NCI-H446 treated with DMSO at 0.1 percent for 48 hours (cell line): ENCODE data around the gene LRRC52.

ENCODE experiments used
- DNase-seq: peaks from one replicate; lab custom pipeline; 2025; lab: John Stamatoyannopoulos, UW

Gene LRRC52, protein sequence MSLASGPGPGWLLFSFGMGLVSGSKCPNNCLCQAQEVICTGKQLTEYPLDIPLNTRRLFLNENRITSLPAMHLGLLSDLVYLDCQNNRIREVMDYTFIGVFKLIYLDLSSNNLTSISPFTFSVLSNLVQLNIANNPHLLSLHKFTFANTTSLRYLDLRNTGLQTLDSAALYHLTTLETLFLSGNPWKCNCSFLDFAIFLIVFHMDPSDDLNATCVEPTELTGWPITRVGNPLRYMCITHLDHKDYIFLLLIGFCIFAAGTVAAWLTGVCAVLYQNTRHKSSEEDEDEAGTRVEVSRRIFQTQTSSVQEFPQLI

DNA sequence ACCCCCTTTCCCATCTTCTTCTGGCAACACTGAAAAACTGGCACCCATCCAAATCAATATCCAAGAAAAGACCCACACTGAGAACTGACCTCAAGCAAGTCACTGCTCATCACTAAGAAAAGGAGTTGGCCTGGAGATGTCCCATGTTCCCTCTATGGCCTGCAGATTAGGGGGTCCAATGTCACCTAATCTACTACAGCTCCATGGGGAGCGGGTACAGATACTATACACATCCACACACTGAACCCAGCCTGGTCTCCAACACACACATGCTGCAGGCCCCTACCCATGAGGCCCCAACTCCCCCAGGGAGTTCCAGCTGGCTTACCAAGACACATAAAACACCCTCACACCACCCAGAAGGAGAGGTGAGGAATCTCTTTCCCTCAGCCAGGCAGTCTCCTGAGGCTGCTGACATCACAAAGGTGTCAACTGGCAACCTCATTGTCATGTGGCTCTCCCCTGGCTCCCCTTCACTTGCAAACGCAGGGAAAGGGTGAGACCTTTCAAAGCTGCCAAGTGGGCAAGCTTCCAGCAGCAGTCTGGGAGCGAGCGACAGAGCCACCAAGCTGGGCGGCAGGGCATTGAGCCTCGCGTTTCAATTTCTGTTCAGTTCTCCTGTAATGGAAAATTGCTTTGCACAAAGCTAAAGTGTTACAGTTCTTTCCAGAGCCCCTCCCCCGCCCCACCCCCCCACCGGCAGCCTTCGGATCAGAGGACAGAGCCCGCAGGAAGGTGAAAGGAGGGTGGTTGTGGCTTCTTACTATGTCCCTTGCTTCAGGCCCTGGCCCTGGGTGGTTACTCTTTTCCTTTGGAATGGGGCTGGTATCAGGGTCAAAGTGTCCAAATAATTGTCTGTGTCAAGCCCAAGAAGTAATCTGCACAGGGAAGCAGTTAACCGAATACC lies at the start of gene LRRC52:
LRRC52 (plus strand) TSS at position 469 of the 907 bp plus-strand sequence; CDS start at position 766, 297 bp downstream.
- no peak for DNase-seq

- DNase-seq, result no peak
These were observed 48.6 kb upstream of the LRRC52 start for GRCh38 chr1:165494949-165495857.

GRCh38 chr1:165495858-165496205 lies 48.0 kb upstream of the LRRC52 start:
- no peak for DNase-seq

GRCh38 chr1:165496501-165496900 lies 47.3 kb upstream of the LRRC52 start:
- no peak for DNase-seq

GRCh38 chr1:165497069-165498013 lies 46.5 kb upstream of the LRRC52 start:
- no peak for DNase-seq

DNA sequence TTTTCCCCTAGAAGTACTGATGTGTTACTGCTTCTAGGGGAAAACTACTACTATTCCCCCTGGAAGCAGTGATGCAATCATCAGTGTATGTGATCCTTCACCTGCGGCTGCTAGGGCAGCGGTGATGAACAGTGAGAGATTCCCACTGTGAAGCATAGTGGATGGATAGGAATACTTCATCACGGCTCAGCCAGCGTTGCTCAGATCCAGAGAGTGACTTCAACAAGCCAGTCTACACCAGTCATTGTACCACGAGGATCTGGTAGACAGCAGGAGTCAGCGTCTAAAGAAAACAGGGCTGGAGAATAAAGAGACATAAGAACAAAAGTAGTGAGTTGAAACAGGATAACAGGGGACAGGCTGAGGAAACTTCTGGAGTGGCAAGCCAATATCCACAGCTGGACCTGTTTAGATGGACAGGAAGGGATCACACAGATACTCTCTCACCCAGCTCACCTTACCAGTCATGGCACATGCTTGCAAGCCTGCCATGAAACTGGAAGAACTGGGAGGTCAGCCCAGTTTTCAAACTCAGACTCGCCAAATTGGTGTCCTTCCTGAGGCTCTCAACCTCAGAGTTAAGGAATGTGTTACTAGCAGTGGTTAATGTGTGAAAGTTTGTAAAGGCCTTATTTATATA lies 42.4 kb upstream of the LRRC52 start:
- no peak for DNase-seq

DNA sequence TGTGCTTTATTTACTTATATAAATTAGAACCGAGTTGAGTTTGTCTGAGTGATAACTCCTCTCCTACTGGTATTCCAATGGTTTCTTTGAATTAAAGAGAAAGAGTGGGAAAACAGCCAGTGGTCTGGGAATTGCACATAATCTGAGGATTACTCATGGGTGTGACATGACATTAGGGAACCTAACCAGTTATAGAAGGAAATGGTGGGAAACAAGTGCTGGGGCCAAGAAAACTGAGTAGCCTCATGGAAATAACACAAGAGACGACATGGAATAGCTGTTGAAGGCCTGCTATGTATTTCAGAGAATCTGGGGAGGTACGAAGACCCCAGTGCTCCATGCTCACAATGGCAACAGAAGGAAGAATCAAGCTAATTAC lies 41.8 kb upstream of the LRRC52 start:
- no peak for DNase-seq

- DNase-seq, result no peak
These were observed 36.2 kb upstream of the LRRC52 start for GRCh38 chr1:165507570-165507969.

DNA sequence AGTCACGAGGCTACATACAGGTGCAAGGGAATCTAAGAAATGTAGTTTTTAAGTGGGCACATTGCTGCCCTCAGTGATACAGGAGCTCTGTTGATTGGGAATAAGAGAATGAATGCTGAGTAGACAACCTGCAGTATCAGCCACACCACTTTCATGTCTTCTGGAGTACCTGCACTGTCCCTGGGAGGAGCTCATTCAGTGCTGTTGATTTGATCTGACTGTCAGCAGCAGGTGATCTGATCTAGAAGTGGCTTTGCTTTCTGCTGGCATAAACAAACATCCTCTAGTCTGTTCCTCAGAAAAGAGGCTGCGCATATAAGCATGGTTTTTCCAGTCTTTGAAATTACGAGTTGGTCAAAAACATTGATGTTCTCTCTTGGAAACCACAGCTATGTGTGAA lies 35.5 kb upstream of the LRRC52 start:
- no peak for DNase-seq

- no peak for DNase-seq
These were observed 31.0 kb upstream of the LRRC52 start for GRCh38 chr1:165512816-165513215.

GRCh38 chr1:165516469-165516868 lies 27.3 kb upstream of the LRRC52 start:
- DNase-seq, result no peak

DNA sequence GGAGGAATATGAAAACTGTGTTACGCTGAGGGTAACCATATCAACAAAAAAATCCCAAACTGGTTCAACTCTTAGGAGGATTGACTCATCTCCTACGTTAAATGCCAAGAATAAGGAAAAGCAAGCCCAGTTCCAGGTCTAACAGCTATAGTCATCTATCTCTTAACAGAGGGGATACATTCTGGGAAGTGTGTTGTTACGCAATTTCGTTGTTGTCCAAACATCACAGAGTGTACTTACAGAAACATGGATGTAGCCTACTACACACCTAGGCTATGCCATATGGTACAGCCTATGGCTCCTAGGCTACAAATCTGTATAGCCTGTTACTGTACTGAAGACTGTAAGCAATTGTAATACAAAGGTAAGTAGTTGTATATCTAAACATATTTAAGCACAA lies 23.2 kb upstream of the LRRC52 start:
- no peak for DNase-seq

GRCh38 chr1:165524639-165525285 lies 19.0 kb upstream of the LRRC52 start:
- DNase-seq, result no peak

- DNase-seq, result no peak
These were observed 18.1 kb upstream of the LRRC52 start for GRCh38 chr1:165525708-165526107.

- no peak for DNase-seq
These were observed 16.4 kb upstream of the LRRC52 start for GRCh38 chr1:165527251-165528007.

- DNase-seq, result no peak
These were observed 12.8 kb upstream of the LRRC52 start for GRCh38 chr1:165531021-165531420.

GRCh38 chr1:165532053-165532452 lies 11.7 kb upstream of the LRRC52 start:
- no peak for DNase-seq

DNA sequence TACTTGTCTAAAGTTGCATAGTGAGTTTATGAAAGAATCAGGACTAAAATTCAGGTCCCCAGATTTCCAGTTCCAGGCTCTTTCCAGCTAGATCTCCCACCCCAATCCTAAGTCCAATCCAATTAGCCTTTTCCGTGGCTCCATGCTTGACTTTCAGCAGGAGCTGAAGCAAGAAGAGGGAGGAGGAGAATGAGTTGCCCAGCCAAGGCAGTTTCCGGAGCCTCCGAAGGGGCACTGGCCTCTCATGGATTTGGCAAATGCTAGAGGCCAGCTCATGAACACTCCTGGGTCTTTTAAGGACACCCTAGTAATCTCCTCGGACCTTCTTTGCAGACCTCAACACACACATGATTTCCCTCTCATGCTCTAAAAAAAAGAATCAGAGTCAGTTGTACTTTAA lies 10.5 kb upstream of the LRRC52 start:
- DNase-seq, result no peak

- DNase-seq, result no peak
These were observed 7.8 kb upstream of the LRRC52 start for GRCh38 chr1:165536016-165536415.
